Activated B cell treated with CpG ODN at 0.5 μM for 24 hours (primary cell): ENCODE results near the gene CAST. TPM values are rescaled to one million over a fixed set of nuclear protein-coding genes. Genes with fewer than 3 reads are reported as not detected.

Source experiments
- ATAC-seq: fragments of 200-7000 bp; cut with Tn5 transposase; one replicate; pipeline ENCODE4 v1.10.0; 2021; ENCODE audit warnings: low read depth, mild to moderate bottlenecking, moderate library complexity
- CTCF ChIA-PET: fragments of 350-600 bp; sonication (Branson Sonifier 250); formaldehyde crosslinking; loops from one replicate; lab custom pipeline; 2021; ENCODE audit warnings: antibody characterized with exemption; lab: Charles Lee
- POLR2A ChIA-PET: fragments of 350-600 bp; sonication (Branson Sonifier 250); formaldehyde crosslinking; loops from one replicate; lab custom pipeline; 2021; ENCODE audit warnings: antibody characterized with exemption; lab: Charles Lee
- DNase-seq: peaks from one replicate; pipeline ENCODE4 v3.0.0; 2022
- H3K27ac Mint-ChIP-seq: one replicate; pipeline ENCODE4 v1.8.0; 2020; ENCODE audit warnings: mixed read lengths
- H3K27me3 Mint-ChIP-seq: one replicate; pipeline ENCODE4 v1.8.0; 2021; ENCODE audit warnings: mixed read lengths
- H3K36me3 Mint-ChIP-seq: one replicate; pipeline ENCODE4 v1.8.0; 2021; ENCODE audit warnings: low read depth, mixed read lengths
- H3K4me1 Mint-ChIP-seq: one replicate; pipeline ENCODE4 v1.8.0; 2021; ENCODE audit warnings: mixed read lengths
- H3K4me3 Mint-ChIP-seq: one replicate; pipeline ENCODE4 v1.8.0; 2020; ENCODE audit warnings: mild to moderate bottlenecking, mixed read lengths
- H3K9me3 Mint-ChIP-seq: one replicate; pipeline ENCODE4 v1.8.0; 2020; ENCODE audit warnings: mixed read lengths
- CTCF ChIP-seq: fragments of 200-600 bp; IDR thresholded peaks from one replicate; pipeline ENCODE4 v1.8.0; 2022; ENCODE audit warnings: antibody characterized with exemption, mild to moderate bottlenecking
- intact Hi-C: fragments of 100-400 bp; cut with micrococcal nuclease; formaldehyde crosslinking; loops from one replicate; pipeline ENCODE4 v1.15.1; 2024
- total RNA-seq: library from RNA; stranded (reverse); gene quantifications from 2 replicates; pipeline ENCODE4 v1.2.3, GENCODE V29; 2022

Gene CAST
- total RNA-seq, 1 donor from 2014 or later = 211 TPM

- ATAC-seq (no peak), DNase-seq (no peak)
- intact Hi-C loops = no loop called here
- ChIA-PET POLR2A (no interaction called here), CTCF (no interaction called here)
- H3K27me3 Mint-ChIP-seq = no peaks in the 10 kb centered on the region
- peaks cover 47% of the 10 kb centered on the region for H3K36me3 Mint-ChIP-seq
- no peaks in the 10 kb centered on the region for H3K9me3 Mint-ChIP-seq
- no peak for TF ChIP-seq CTCF
- no peak overlapping the region for H3K4me3 Mint-ChIP-seq
- peaks cover 19% of the 10 kb centered on the region for H3K4me1 Mint-ChIP-seq
- H3K27ac Mint-ChIP-seq = no peak overlapping the region
Measured at GRCh38 chr5:96677496-96677895, 15.3 kb downstream of the CAST start.

GRCh38 chr5:96679293-96679692 lies 17.1 kb downstream of the CAST start:
- Mint-ChIP-seq H3K9me3 (no peaks in the 10 kb centered on the region), H3K27me3 (no peaks in the 10 kb centered on the region), H3K4me1 (peaks cover 30% of the 10 kb centered on the region), H3K27ac (no peak overlapping the region), H3K4me3 (no peak overlapping the region), H3K36me3 (peaks cover 56% of the 10 kb centered on the region)
- ATAC-seq (no peak), DNase-seq (no peak)
- no peak for TF ChIP-seq CTCF
- intact Hi-C loops = no loop called here
- ChIA-PET CTCF (no interaction called here), POLR2A (no interaction called here)

GRCh38 chr5:96680759-96681470 lies 18.7 kb downstream of the CAST start:
- Mint-ChIP-seq H3K27ac (no peak overlapping the region), H3K9me3 (no peaks in the 10 kb centered on the region), H3K4me1 (peaks cover 31% of the 10 kb centered on the region), H3K4me3 (no peak overlapping the region), H3K36me3 (peaks cover 54% of the 10 kb centered on the region), H3K27me3 (no peaks in the 10 kb centered on the region)
- TF ChIP-seq CTCF = no peak
- DNase-seq = no peak
- intact Hi-C loops = no loop called here
- no peak for ATAC-seq
- ChIA-PET POLR2A (interaction anchor here (0.6 kb wide), 1 partner anchor 1816 kb away, joined by 3 read pairs; no protein-coding TSS in a partner anchor), CTCF (no interaction called here)

GRCh38 chr5:96683392-96683791 lies 21.2 kb downstream of the CAST start:
- Mint-ChIP-seq H3K27ac (no peak overlapping the region), H3K4me1 (peaks cover 48% of the 10 kb centered on the region), H3K9me3 (no peaks in the 10 kb centered on the region), H3K4me3 (no peak overlapping the region), H3K36me3 (peaks cover 34% of the 10 kb centered on the region), H3K27me3 (no peaks in the 10 kb centered on the region)
- ATAC-seq (no peak), DNase-seq (no peak)
- ChIA-PET POLR2A (no interaction called here), CTCF (no interaction called here)
- intact Hi-C loops = no loop called here
- TF ChIP-seq CTCF = no peak

GRCh38 chr5:96683810-96684209 lies 21.6 kb downstream of the CAST start:
- POLR2A ChIA-PET = no interaction called here
- CTCF ChIA-PET = no interaction called here
- H3K36me3 Mint-ChIP-seq = peaks cover 34% of the 10 kb centered on the region
- no peak for TF ChIP-seq CTCF
- no peak for DNase-seq
- peaks cover 48% of the 10 kb centered on the region for H3K4me1 Mint-ChIP-seq
- no peak for ATAC-seq
- intact Hi-C loops = no loop called here
- H3K9me3 Mint-ChIP-seq = no peaks in the 10 kb centered on the region
- no peaks in the 10 kb centered on the region for H3K27me3 Mint-ChIP-seq
- H3K27ac Mint-ChIP-seq = no peak overlapping the region
- H3K4me3 Mint-ChIP-seq = no peak overlapping the region
